Stomach (tissue), 9 donors: ENCODE measurements around the gene CEMIP. TPM values are rescaled to one million over a fixed set of nuclear protein-coding genes. Genes with fewer than 3 reads are reported as not detected.

Experiments
- DNase-seq, 2 donors: peaks; one replicate each; pipeline versions ENCODE4 v3.0.0 to v3.0.0-alpha.2; 2013 to 2019
- H3K27ac ChIP-seq, 5 donors: fragments of 200-600 bp in 4 of 5; sonication (generic) in 4 of 5; one replicate each; pipeline ENCODE4 v1.5.1; 2013 to 2019; ENCODE audit warnings: mild to moderate bottlenecking in 1 of 5, moderate library complexity in 1 of 5
- H3K27me3 ChIP-seq, 3 donors: fragments of 200-600 bp; sonication (generic); one replicate each; pipeline ENCODE4 v1.5.1; 2017 to 2019; ENCODE audit warnings: mixed run types in 1 of 3
- H3K36me3 ChIP-seq, 4 donors: fragments of 200-600 bp; sonication (generic); 1 replicate in 3 of 4; 2 replicates in 1 of 4; pipeline ENCODE4 v1.5.1; 2016 to 2019
- H3K4me1 ChIP-seq, 4 donors: fragments of 200-600 bp; sonication (generic); one replicate each; pipeline ENCODE4 v1.5.1; 2016 to 2019
- H3K4me3 ChIP-seq, 4 donors: fragments of 200-600 bp; sonication (generic) in 3 of 4; one replicate each; pipeline ENCODE4 v1.5.1; 2016 to 2019; ENCODE audit warnings: mild to moderate bottlenecking in 1 of 4
- H3K9me3 ChIP-seq, 4 donors: fragments of 200-600 bp; sonication (generic); one replicate each; pipeline ENCODE4 v1.5.1; 2016 to 2019
- EP300 ChIP-seq: sonication (generic); formaldehyde crosslinking; IDR thresholded peaks from one replicate; pipeline ENCODE4 v1.6.1; 2017; ENCODE audit warnings: antibody characterized with exemption
- POLR2A ChIP-seq, 4 donors: fragments of 450-650 bp; IDR thresholded peaks; one replicate each; pipeline ENCODE4 v1.6.1; 2016; ENCODE audit warnings: antibody characterized with exemption in 4 of 4, control low read depth in 2 of 4, mild to moderate bottlenecking in 1 of 4, moderate library complexity in 1 of 4
- POLR2AphosphoS5 ChIP-seq, 3 donors: sonication (generic); formaldehyde crosslinking; IDR thresholded peaks; one replicate each; pipeline ENCODE4 v1.6.1; 2016; ENCODE audit warnings: antibody characterized with exemption in 3 of 3
- WGBS, 5 donors: extraction: QIAGEN DNeasy Blood & Tissue Kit in 3 of 5; methylation state at CpG; one replicate each; pipeline versions ENCODE4 v1.1.5 to v1.1.7; 2013 to 2018; 5-methylcytosine and 5-hydroxymethylcytosine counted together
- intact Hi-C: fragments of 100-400 bp; cut with DNase I; formaldehyde crosslinking; loops from one replicate; pipeline ENCODE4 v1.15.1; 2023; ENCODE audit warnings: low total_unique reads
- polyA plus RNA-seq, 3 donors: library from polyadenylated mRNA; stranded (reverse); fragments of 200-250 nt; gene quantifications; one replicate each; pipeline ENCODE4 v1.2.3, GENCODE V29; 2013
- total RNA-seq, 5 donors: library from RNA; depleted of rRNA; stranded (reverse); fragments of >200 nt; gene quantifications; one replicate each; pipeline versions ENCODE4 v1.1.0 to v1.2.3, GENCODE V29; 2014 to 2016
- TF ChIP-seq, protein P1 (sequence below), 7 experiments: fragments of 450-650 bp in 4 of 7; fragments of 200-600 bp in 3 of 7; sonication (generic) in 3 of 7; IDR thresholded peaks; one replicate each; pipeline ENCODE4 v1.5.1; 2016 to 2019; ENCODE audit warnings: antibody characterized with exemption in 7 of 7, control low read depth in 2 of 7, mild to moderate bottlenecking in 1 of 7
- donor health status: healthy with polysubstance abuse.
- donor health status: Bipolar disorder and iron deficiency.
- donor health status: healthy.

The CEMIP gene
- total and polyA plus RNA-seq, 8 donors = 0.53 to 2.6 (median 1.4) TPM; not detected in 4

DNA sequence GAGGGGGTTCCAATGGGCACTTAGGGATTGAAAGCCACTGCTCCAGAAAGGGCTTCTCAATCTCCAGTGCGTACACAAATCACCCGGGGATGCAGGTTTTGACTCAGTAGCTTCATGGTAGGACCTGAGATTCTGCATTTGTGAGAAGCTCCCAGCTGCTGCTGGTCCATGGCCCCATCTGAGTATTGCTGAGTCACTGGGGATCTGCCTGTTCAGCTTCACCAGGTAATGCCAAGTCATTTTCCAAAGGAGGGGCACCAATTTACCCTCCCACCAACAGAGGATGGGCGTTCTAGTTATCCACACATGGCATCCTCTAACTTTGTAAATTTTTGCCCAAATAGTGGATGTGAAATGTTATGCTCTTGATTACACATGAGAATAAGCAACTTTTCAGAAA lies 12.9 kb upstream of the CEMIP start:
- 84 to 96% (median 87%) methylated on average over 3 of the region's 3 CpGs for WGBS, 5 donors

DNA sequence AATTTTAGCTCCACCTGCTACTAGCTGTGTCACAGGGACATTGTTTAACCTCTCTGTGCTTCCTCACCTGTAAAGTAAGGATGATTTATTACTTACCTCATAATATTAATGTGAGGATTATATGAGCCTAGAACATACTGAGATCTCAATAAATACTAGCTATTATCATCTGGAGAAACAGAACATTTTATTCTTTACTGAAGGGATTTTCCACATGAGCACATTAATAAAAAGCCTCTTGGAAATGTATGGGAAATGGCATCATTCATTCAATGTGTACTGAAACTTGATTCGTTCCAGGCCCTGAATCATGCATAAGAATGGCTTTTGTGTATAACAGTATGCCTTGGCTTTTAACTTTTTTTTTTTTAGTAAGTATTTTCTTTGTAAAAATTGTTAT lies 11.0 kb upstream of the CEMIP start:
- Histone ChIP-seq H3K27ac (no peak overlapping the region), H3K27me3 (no peaks in the 10 kb centered on the region), H3K9me3 (no peaks in the 10 kb centered on the region), H3K36me3 (no peaks in the 10 kb centered on the region), H3K4me3 (no peak overlapping the region), H3K4me1 (no peaks in the 10 kb centered on the region)
- intact Hi-C loops = no loop called here
- DNase-seq = no peak
- 65 to 86% (median 79%) methylated on average over 1 of the region's 1 CpG for WGBS, 5 donors
- TF ChIP-seq POLR2A (IDR thresholded peaks at IDR 0.05) (no peak), EP300 (no peak), POLR2AphosphoS5 (IDR thresholded peaks at IDR 0.05) (no peak)
- TF ChIP-seq, protein P1, sequence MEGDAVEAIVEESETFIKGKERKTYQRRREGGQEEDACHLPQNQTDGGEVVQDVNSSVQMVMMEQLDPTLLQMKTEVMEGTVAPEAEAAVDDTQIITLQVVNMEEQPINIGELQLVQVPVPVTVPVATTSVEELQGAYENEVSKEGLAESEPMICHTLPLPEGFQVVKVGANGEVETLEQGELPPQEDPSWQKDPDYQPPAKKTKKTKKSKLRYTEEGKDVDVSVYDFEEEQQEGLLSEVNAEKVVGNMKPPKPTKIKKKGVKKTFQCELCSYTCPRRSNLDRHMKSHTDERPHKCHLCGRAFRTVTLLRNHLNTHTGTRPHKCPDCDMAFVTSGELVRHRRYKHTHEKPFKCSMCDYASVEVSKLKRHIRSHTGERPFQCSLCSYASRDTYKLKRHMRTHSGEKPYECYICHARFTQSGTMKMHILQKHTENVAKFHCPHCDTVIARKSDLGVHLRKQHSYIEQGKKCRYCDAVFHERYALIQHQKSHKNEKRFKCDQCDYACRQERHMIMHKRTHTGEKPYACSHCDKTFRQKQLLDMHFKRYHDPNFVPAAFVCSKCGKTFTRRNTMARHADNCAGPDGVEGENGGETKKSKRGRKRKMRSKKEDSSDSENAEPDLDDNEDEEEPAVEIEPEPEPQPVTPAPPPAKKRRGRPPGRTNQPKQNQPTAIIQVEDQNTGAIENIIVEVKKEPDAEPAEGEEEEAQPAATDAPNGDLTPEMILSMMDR (IDR thresholded peaks at IDR 0.05) = no peak

More for the DNA sequence above, 12.9 kb upstream of the CEMIP start:
- H3K36me3 ChIP-seq = no peaks in the 10 kb centered on the region
- TF ChIP-seq POLR2AphosphoS5 (IDR thresholded peaks at IDR 0.05) = no peak
- TF ChIP-seq, protein P1 (IDR thresholded peaks at IDR 0.05) = no peak
- no peak for TF ChIP-seq POLR2A (IDR thresholded peaks at IDR 0.05)
- no peak for TF ChIP-seq EP300
- no peaks in the 10 kb centered on the region for H3K9me3 ChIP-seq
- intact Hi-C loops = no loop called here
- H3K27ac ChIP-seq = no peak overlapping the region
- no peaks in the 10 kb centered on the region for H3K4me1 ChIP-seq
- H3K4me3 ChIP-seq = no peak overlapping the region
- DNase-seq = no peak
- no peaks in the 10 kb centered on the region for H3K27me3 ChIP-seq

DNA sequence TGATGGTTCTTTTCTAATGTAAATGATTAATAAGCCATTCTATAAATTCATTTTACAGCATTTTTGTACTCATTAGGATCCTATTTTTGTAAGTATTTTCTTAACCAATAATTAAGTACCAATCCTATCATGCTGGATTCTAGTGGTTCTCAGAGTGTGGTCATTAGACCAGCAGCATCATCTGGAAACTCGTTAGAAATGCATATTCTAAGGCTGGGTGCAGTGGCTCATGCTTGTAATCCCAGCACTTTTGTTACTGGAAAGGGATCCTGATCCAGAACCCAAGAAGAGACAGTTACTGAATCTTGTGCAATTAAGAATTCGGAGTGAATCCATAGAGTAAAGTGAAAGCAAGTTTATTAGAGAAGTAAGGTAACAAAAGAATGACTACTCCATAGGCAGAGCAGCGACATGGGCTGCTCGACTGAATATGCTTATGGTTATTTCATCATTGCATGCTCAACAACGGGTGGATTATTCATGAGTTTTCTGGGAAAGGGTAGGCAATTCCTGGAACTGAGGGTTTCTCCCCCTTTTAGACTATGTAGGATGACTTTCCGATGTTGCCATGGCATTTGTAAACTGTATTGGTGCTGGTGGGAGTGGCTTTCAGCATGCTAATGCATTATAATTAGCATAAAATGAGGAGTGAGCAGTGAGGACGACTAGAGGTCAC lies 9.9 kb upstream of the CEMIP start:
- Histone ChIP-seq H3K27ac (no peak overlapping the region), H3K4me1 (no peaks in the 10 kb centered on the region), H3K9me3 (no peaks in the 10 kb centered on the region), H3K4me3 (no peak overlapping the region), H3K36me3 (no peaks in the 10 kb centered on the region), H3K27me3 (no peaks in the 10 kb centered on the region)
- intact Hi-C loops = no loop called here
- no peak for DNase-seq
- TF ChIP-seq POLR2AphosphoS5 (IDR thresholded peaks at IDR 0.05) (no peak), EP300 (no peak), POLR2A (IDR thresholded peaks at IDR 0.05) (no peak)
- TF ChIP-seq, protein P1 (IDR thresholded peaks at IDR 0.05) = no peak
- 81 to 88% (median 86%) methylated on average over 7 of the region's 7 CpGs for WGBS, 5 donors

DNA sequence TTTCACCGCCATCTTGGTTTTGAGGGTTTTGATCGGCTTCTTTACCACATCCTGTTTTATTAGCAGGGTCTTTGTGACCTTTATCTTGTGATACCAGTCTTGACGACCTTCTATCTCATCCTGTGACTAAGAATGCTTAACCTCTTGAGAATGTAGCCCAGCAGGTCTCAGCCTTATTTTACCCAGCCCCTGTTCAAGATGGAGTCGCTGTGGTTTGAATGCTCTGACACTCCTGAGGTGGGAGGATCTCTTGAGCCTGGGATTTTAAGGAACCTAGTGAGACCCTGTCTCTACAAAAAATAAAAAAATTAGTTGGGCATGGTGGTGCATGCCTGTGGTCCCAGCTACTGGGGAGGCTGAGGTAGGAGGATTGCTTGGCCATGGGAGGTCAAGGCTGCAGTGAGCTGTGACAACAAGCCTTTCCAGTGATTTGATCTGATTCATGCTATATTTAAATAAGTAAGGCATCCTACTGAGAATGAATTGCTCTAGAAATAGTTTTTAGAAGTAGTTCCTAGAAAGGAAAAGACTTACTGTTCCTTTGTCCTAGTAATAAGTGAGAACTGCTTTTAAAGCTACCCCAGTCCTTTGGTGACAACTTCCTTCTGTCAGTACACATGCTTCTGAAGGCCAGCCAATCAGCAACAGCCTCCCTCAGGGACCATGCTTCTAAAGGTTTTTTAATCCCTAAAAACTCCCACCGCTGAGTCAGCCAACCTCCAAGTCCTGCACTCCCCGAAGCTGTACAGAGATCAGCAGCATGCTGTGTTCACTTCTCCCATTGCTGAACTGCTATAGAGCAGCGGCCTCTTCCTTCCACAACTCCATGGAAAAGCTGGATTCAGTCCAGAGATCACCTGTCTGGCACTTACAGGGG lies 9.1 kb upstream of the CEMIP start:
- no peak for DNase-seq
- Histone ChIP-seq H3K4me1 (no peaks in the 10 kb centered on the region), H3K9me3 (no peaks in the 10 kb centered on the region), H3K27ac (no peak overlapping the region), H3K27me3 (no peaks in the 10 kb centered on the region), H3K36me3 (no peaks in the 10 kb centered on the region), H3K4me3 (no peak overlapping the region)
- 75 to 83% (median 79%) methylated on average over 7 of the region's 7 CpGs for WGBS, 5 donors
- TF ChIP-seq, protein P1 (IDR thresholded peaks at IDR 0.05) = no peak
- no peak for TF ChIP-seq POLR2AphosphoS5 (IDR thresholded peaks at IDR 0.05)
- no peak for TF ChIP-seq EP300
- TF ChIP-seq POLR2A (IDR thresholded peaks at IDR 0.05) = no peak
- intact Hi-C loops = no loop called here
